ENCODE data around the gene ABHD16B.

The ABHD16B gene

GRCh38 chr20:63861365-63861934, at the start of gene ABHD16B:
Gene ABHD16B (plus strand): TSS chr20:63861498. CDS start chr20:63861541, 43 bp downstream.
- no peak for DNase-seq (ENCODE audit: low read depth in 2 of 2)

GRCh38 chr20:63814891-63815614, 46.2 kb upstream of the ABHD16B start:
- DNase-seq (ENCODE audit: low read depth in 2 of 2), result no peak

GRCh38 chr20:63815615-63816253, 45.6 kb upstream of the ABHD16B start:
- no peak for DNase-seq (ENCODE audit: low read depth in 2 of 2)

GRCh38 chr20:63819224-63819921, 41.9 kb upstream of the ABHD16B start:
- DNase-seq (ENCODE audit: low read depth in 2 of 2), result no peak

- DNase-seq (ENCODE audit: low read depth in 2 of 2), result no peak
These were observed 39.5 kb upstream of the ABHD16B start for GRCh38 chr20:63821811-63822210.

GRCh38 chr20:63822276-63822696, 39.0 kb upstream of the ABHD16B start:
- DNase-seq (ENCODE audit: low read depth in 2 of 2), result no peak

GRCh38 chr20:63823691-63824311, 37.5 kb upstream of the ABHD16B start:
- DNase-seq (ENCODE audit: low read depth in 2 of 2), result no peak

GRCh38 chr20:63825331-63826118, 35.8 kb upstream of the ABHD16B start:
- DNase-seq (ENCODE audit: low read depth in 2 of 2), result no peak

GRCh38 chr20:63826753-63827152, 34.5 kb upstream of the ABHD16B start:
- no peak for DNase-seq (ENCODE audit: low read depth in 2 of 2)

- no peak for DNase-seq (ENCODE audit: low read depth in 2 of 2)
These were observed 33.2 kb upstream of the ABHD16B start for GRCh38 chr20:63828124-63828523.

GRCh38 chr20:63828545-63828944, 32.8 kb upstream of the ABHD16B start:
- DNase-seq (ENCODE audit: low read depth in 2 of 2), result no peak

GRCh38 chr20:63828951-63829350, 32.3 kb upstream of the ABHD16B start:
- DNase-seq (ENCODE audit: low read depth in 2 of 2), result no peak

GRCh38 chr20:63829603-63829944, 31.7 kb upstream of the ABHD16B start:
- DNase-seq (ENCODE audit: low read depth in 2 of 2), result no peak

- no peak for DNase-seq (ENCODE audit: low read depth in 2 of 2)
These were observed 31.1 kb upstream of the ABHD16B start for GRCh38 chr20:63829945-63830835.

GRCh38 chr20:63830841-63831588, 30.3 kb upstream of the ABHD16B start, which contains the start of gene ZBTB46:
Gene ZBTB46 (minus strand): TSS chr20:63831264. CDS start chr20:63790757, 40,507 bp downstream.
- DNase-seq (ENCODE audit: low read depth in 2 of 2), result peak in 1 of 2 donors; percentile 11

- no peak for DNase-seq (ENCODE audit: low read depth in 2 of 2)
These were observed 29.7 kb upstream of the ABHD16B start for GRCh38 chr20:63831646-63831992.

GRCh38 chr20:63831993-63832686, 29.2 kb upstream of the ABHD16B start:
- no peak for DNase-seq (ENCODE audit: low read depth in 2 of 2)

- DNase-seq (ENCODE audit: low read depth in 2 of 2), result no peak
These were observed 27.4 kb upstream of the ABHD16B start for GRCh38 chr20:63833776-63834490.

All from stimulated activated CD8-positive, alpha-beta memory T cell treated with anti-CD3 and anti-CD28 coated beads, Interleukin-15, amount 100 ng/mL, for 48 hours (primary cell).